GOT3 (cell line): ENCODE measurements around the gene OR6C76.
"Not testable (repeated sequence)": the region's sequence is repeated elsewhere in the genome, so short reads cannot be mapped to it uniquely, and the experiment has no call there.

Experiments
- DNase-seq: peaks from one replicate; lab custom pipeline; 2025; ENCODE audit warnings: mixed read lengths; lab: John Stamatoyannopoulos, UW

Gene OR6C76

DNA sequence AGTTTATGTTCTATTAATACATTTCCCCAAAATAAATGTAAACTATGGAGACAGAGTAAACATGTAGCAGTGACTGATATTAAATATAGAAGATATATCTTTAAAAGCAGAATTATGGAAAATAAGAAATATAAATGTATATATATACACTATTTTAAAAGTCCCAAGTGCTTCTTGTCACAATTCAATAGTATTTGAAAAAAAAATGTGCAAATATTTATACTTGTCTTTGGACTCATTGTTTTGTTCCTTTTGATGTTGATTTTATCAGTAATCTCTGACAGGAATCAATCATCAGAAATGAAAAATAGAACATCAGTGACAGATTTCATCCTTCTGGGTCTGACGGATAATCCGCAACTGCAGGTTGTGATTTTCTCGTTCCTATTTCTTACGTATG, at the start of gene OR6C76:
Gene OR6C76 (plus strand): TSS at position 301 of the 400 bp plus-strand sequence. CDS start 0 bp downstream, at position 301.
- no peak for DNase-seq

DNA sequence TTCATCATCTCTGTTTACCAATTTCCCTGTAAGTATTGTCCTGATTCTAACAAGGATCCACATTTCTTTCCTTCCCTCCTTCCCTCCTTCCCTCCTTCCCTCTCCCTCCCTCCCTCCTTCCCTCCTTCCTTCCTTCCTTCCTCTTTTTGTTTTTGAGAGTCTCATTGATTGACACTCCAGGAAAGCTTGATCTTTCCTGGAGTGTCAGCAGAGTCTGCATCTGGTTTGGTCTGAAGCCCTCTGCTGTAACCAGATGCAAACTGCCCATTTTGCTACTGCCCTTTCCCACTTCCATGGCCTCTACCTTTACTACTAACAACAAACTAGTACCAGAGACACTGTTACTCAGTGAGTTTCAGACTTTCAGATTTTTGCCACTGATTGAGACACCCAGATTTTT, 40.2 kb upstream of the OR6C76 start:
- DNase-seq = no peak

DNA sequence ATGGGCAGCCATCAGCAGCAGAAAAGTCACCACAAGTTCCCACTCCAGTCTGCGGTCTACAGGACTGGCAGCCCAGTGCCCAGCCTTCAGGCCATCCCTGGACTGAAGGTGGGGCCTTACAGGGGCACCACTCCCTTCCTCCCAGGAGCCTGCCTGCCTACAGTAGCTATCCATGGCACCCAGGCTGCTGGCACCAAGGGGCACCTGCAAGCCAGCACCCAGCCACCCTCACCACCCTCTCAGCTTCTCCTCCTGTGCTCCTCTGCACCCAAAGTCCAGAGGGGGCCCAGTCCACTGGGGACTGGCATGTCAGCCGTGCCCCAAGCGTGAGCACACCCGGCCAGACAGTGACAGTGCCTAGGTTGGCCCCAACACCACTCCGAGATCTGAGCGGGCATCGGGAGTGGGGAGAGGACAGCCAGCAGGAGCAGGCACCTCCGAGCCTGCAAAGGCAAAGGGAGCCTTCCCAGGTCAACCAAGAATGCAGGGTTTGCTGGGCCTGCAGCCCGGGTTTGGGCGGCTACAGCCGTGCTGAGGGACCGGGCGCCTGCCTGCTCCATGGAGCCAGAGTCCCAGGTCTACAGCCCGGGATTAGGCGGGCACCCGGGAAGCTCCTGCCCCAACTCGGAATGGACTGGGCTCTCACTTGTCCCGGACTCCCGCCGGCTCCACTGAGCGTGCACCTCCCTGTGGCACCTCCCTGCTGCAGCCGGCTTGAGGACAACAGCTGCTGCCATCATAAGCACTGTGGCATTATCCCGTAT, 33.8 kb upstream of the OR6C76 start:
- DNase-seq = no peak

DNA sequence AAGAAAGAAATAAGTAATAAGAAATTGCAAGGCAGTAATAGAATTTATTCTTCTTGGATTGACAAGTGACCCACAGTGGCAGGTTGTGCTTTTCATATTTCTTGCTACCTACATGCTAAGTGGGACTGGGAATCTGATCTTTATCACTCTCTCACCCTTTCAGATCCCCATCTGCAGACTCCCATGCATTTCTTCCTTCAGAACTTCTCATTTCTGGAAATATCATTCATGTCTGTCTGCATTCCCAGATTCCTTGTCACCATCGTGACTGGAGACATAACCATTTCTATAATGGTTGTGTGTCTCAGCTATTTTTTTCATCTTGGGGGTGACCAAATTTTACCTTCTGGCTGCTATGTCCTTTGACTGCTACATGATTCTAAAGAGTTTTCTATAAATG, 29.7 kb upstream of the OR6C76 start:
- DNase-seq = no peak

DNA sequence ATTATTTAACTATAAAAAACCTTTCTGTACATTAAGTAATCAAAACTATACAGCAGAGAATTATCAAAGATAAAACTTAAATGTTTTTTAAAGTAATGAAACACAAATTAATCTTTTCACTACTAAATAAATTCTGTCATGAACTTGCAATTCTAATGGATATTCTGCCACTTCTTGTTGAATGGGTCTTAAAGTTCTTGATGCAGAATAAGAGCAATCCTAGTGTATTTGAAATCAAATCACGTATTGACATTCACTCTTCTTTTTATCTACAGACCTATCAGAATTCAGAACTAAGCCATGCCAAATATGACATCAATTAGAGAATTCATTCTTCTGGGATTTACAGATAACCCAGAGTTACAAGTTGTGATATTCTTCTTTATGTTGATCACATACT, 25.8 kb upstream of the OR6C76 start, which contains the start of gene OR6C65:
Gene OR6C65 (plus strand): TSS at position 301 of the 400 bp plus-strand sequence. CDS start 0 bp downstream, at position 301.
- no peak for DNase-seq

DNA sequence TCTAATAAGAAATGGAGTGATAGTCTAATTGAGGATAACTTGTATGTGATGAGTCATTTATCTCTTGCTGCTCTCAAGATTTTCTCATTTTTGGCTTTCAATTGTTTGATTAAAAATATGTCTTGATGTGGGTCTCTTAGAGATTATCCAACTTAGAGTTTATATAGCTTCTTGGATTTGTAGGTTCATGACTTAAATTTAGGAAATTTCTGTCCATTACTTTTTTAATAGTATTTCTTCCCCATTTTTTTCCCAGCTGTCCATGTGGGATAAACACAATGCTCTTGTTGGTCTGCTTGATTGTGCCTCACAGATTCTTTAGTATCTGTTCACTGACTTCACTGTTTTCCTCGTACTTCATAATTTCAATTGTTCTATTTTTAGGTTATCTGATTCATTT, 18.2 kb upstream of the OR6C76 start:
- no peak for DNase-seq

DNA sequence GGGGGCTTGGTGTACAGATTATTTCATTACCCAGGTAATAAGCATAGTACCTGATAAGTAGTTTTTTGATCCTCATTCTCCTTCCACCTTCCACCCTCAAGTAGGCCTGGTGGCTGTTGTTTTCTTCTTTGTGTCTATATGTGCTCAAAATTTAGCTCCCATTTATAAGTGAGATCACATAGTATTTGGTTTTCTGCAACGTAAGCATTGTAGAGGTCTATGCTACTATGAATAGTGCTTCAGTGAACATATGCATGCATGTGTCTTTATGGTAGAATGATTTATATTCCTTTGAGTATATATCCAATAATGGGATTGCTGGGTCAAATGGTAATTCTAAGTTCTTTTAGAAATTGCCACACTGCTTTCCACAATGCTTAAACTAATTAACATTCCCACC, 16.9 kb upstream of the OR6C76 start:
- DNase-seq = not testable (repeated sequence)

DNA sequence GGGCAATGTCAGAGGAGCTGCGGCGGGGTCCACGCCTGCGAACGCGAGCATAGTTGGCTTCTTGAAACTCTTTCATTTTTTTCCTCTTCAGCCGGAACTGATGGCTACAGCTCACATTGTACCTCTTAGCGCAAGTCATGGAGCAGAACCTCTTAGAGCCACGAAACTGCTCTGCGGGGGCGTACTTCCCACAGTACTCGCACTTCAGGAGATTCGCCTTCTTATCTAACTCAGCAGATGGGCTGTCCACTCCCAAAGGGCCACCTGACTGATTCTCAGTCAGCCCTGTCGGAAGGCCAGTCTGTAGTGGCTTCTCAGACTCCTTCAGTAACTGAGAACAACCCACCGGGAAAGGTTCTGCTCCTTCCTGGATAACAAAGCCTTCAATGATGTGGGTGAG, 13.9 kb upstream of the OR6C76 start:
- not testable (repeated sequence) for DNase-seq

DNA sequence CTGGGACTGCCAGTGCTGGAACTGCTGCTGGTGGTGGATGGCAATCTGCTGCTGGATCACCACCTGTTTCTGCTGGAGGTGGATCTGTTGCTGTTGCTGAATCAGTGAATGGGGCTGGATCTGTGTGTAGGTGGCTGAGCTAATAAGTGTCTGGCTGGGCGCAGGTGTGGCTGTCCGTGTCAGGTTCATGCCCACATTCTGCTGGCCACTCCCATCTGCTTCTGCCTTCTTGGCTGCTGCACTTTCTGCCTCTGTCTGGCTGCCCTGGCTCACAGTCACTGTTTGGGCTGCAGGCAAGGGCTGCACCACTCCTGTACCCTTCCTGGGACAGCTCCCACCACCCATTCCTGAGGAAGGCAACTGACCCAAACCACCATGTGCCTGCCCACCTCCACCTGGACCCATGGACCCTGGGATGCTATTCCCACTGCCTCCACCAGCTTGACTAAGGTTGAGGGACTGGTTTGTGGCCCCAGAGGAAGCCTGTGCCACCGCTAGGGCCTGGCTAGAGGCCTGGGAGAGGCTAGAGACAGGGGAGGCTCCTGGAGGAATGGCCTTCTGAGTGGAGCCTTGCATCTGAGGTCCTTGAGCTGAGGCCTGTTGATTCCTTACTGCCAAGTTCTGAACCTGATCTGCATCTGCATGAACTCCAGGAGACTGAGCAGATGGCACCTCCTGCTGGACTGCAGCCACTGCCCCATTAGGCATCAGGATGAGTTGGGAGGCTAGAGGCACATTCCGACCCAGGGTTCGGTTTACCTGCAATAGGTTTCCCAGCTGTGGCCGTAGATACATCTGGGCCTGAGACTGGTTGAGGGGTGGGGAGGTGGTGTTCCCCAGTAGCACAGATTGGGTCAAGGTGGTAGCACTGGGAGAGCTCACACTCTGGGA, 12.3 kb upstream of the OR6C76 start:
- DNase-seq = not testable (repeated sequence)

DNA sequence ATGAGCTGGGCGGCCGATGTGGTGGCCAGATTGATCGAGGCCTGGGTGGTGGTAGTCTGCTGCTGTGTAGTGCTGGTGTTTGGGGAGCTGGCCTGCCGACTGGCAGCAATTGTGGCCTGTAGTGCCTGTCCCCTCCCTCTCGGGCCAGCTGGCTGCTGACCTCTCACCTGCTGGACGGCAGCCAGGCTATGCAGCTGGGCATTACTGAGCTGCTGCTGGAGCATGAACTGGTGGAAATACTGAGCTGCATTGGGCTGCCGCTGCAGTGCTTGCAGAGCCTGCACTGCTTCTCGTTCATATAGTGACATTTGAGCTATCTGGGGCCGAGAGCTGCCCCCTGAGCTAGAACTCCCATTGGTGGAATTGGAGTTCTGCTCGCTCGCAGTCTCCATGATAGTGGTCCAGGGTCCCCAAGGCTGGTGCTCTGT, 11.6 kb upstream of the OR6C76 start:
- not testable (repeated sequence) for DNase-seq

DNA sequence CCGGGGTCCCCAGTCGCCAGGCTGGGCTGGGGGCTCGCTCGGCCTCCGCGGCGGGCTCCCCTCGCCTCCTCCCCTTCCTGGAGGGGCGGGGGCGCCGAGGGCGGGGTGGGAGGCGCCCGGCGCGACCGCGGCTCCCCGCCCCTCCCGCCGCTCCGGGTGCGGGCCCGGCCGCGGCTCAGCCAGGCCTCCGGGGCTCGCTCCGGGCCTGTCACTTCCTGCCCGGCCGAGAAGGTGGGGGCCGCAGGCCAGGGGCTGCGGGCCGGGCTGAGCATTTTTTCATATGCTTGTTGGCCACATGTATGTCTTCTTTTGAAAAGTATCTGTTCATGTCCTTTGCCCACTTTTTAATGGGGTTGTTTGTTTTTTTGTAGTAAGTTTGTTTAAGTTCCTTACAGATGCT, 11.2 kb upstream of the OR6C76 start:
- not testable (repeated sequence) for DNase-seq

DNA sequence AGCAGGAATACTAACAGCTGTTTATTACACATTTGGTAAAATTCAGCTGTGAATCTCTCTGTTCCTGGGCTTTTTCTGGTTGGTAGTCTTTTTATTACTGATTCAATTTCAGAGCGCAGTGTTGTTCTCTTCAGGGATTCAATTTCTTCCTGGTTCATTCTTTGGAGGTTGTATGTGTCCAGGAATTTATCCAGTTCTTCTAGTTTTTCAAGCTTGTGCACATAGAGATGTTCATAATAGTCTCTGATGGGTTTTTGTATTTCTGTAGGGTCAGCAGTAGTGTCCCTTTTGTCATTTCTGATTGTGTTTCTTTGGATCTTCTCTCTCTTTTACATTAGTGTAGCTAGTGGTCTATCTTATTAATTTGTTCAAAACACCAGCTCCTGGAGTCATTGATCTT, 9.1 kb upstream of the OR6C76 start:
- no peak for DNase-seq

DNA sequence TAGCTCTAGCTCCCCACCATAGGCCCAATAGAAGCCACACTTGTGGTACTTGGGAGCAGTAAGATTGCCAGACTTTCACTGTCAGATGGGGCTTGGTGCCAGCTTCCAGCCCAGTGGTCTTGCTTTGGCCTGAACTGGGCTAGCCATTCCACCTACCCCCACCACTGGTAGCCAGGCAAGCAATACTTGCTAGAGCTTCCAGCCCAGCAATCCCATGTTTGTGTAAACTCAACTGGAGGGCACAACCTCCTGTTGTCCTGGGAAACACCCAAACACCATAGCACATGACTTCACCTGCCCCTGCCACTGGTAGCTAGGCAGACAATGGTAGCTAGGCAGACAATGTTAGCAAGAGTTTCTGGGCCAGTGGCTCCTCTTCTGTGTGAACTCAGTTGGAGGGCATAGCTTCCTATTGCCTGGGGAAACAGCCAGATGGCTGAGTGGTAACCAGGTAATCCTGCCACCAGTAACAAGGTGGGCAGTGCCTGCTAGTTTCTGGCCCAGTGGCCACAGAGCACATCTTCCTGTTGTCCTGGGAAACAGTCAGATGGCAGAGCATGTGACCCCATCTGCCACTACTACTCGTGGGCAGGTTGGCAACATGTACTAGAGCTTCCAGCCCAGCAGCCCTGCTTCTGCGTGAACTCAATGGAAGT, 5.6 kb upstream of the OR6C76 start:
- DNase-seq = no peak

DNA sequence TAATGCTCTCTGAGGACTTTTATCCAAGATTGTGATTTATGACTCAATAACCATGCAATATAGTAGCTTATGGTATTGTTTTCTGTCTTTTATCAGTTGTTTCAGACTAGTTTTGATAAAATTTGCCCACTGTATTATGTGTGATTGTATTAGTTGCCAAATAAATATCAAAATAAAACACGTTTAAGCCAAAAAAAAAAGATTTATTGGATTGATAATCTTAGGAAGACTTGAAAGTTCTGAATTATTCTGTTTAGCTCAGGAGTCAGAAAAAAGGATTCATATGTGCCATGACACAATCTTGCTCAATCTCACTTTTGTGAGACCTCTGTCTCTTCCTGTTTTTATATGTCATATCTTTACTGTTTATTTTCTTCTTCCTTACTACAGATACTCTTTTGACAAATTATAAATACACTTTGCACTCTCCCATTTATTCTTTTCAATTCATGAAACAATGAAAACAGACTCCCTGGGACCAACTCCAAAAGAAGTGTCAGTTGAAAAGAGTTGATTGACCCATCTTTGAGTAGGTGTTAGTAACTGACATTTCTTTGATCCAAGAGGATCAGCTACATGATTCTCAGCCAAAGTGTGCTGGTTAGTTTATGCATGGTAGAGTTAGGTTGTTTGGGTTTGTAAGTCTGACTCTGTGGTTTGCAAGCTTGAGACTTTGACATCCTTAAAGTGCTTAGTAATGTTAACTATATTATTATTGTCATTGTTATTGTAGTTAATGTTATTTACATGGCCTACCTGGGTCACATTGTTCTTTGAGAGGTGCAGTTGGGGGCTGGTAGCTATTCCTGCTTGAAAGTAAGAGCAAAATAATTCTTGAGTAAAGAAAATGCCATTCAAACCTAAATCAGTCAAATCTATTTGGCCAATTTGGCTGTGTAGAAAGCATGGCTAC, 2.5 kb downstream of the OR6C76 start:
- no peak for DNase-seq

DNA sequence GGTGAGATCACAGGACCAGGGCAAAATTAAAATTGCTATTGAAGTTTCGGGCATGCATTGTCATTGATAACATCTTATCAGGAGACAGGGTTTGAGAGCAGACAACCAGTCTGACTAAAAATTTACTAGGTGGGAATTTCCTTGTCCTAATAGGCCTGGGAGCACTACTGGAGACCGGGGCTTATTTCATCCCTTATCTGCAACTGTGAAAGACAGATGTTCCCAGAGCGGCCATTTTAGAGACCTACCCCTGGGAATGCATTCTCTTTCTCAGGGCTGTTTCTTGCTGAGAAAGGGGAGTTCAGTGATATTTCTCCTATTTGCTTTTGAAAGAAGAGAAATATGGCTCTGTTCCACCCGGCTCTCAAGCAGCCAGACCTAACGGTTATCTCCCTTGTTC, 15.2 kb downstream of the OR6C76 start:
- DNase-seq = not testable (repeated sequence)

DNA sequence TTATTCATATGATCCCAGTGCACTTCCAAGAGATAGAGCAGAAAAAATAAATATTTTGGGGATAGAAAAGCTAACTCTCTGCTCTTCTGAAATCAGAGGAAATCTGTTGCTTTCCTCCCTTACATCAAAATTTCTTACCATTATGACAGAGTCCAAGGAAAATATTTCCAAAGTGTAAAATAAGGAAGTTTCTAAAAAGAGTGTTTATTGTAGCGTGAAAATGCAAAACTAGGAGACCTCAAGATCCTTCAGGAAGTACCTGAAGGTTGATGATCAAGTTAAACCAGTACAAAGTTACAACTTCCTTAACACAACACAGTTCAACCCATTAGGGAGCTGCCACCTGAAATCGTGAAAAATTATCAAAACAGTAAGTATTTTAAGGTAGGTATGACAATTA, 17.7 kb downstream of the OR6C76 start, which contains the start of gene OR6C2:
Gene OR6C2 (plus strand): TSS at position 301 of the 400 bp plus-strand sequence. CDS start 8,138 bp downstream, outside the sequence.
- no peak for DNase-seq

DNA sequence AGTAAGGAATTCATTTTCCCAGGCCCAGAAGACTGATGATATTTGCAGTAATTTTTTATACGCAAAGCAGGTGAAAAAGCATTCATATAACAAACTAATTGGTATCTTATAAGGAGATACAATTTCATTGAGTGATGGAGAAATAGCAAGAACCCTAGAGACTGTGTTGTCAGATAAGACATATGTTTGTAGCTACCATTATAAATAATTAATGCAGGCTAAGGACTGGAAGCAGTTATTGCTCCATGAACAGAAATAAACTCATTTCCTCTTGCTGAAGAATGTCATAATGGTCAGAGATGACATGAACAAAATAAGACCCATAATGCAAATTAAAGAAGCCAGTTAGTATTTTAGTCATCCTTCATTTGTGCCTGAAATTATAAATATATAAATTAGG, 19.3 kb downstream of the OR6C76 start:
- no peak for DNase-seq

DNA sequence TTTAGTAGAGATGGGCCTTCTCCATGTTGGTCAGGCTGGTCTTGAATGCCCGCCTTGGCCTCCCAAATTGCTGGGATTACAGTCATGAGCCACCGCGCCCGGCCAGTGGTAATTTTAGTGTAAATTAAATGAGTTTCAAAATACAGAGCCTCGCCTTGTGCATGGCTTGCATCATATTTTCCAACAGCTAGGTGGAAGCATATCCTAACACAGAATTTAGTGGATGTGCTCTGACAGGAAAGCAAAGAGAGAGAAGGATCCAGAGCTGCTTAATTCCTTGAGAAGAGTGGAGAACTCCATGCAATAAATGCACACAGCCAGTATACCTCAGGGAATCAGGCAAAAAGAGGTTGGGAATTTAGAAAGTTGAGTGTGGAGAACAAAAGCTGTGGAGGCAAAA, 20.3 kb downstream of the OR6C76 start:
- DNase-seq = no peak

DNA sequence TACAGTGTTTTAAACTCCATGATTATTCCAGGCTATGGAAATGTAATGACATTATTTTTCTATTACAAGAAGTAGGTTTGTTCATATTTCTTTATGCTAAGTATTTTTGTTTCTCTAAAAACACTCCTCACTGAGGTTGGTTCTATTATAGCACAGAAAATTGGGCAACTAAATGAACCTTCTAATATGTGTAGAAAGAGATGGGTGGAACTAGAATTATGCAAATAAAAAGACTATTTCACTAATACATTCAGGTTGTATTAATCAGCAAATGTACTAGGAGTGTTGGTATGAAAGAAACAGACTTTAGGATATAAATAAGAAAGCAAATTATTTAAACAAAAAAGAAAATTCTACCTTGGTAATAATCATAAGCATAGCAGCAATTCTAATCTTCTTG, 22.8 kb downstream of the OR6C76 start:
- no peak for DNase-seq

DNA sequence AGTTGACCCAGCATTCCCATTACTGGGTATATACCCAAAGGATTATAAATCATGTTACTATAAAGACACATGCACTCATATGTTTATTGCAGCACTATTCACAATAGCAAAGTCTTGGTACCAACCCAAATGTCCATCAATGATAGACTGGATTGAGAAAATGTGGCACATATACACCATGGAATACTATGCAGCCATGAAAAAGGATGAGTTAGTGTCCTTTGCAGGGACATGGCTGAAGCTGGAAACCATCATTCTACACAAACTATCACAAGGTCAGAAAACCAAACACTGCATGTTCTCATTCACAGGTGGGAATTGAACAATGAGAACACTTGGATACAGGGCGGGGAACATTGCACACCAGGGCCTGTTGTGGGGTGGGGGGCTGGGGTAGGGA, 38.9 kb downstream of the OR6C76 start:
- DNase-seq = not testable (repeated sequence)

DNA sequence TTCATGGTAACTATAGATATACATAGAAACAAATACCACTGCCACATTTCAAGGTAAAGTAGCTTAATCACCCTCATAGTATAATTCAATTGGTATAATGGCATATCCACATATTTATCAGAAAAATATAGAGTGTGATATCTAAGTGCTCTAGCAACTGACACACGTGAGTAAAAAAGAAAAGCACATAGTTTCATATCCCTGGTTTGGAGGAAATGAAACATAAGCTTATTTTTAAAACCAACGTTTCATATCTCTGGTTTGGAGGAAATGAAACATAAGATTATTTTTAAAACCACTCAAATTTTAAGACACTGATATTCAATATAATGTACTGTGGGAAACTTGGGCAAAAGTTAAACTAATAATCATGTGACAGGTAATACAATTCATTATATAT, 41.8 kb downstream of the OR6C76 start:
- no peak for DNase-seq
